WI38 (cell line): ENCODE measurements around the gene MARCHF10.
"Not testable (repeated sequence)": the region's sequence is repeated elsewhere in the genome, so short reads cannot be mapped to it uniquely, and the experiment has no call there.

Source experiments
- H3K4me3 ChIP-seq: 2 replicates; pipeline ENCODE4 v1.5.1; 2011; ENCODE audit warnings: low read depth, mild to moderate bottlenecking, control low read depth, low read length
- CTCF ChIP-seq: IDR thresholded peaks from 2 replicates; pipeline ENCODE4 v1.5.1; 2012; ENCODE audit warnings: low read depth, mild to moderate bottlenecking, control low read depth, low read length

Gene MARCHF10

GRCh38 chr17:62703261-62703775, 104.8 kb downstream of the MARCHF10 start:
- no peak for TF ChIP-seq CTCF
- peak overlapping the region; percentile 66 for H3K4me3 ChIP-seq

- H3K4me3 ChIP-seq = no peak overlapping the region
These were observed 105.3 kb downstream of the MARCHF10 start for GRCh38 chr17:62702746-62703260.

GRCh38 chr17:62701706-62702085, 106.4 kb downstream of the MARCHF10 start:
- TF ChIP-seq CTCF = no peak
- no peak overlapping the region for H3K4me3 ChIP-seq

More at GRCh38 chr17:62702746-62703260, 105.3 kb downstream of the MARCHF10 start:
- TF ChIP-seq CTCF = no peak

- no peak for TF ChIP-seq CTCF
- no peak overlapping the region for H3K4me3 ChIP-seq
These were observed 107.0 kb downstream of the MARCHF10 start for GRCh38 chr17:62700964-62701705.

- not testable (repeated sequence) for H3K4me3 ChIP-seq
These were observed 109.7 kb downstream of the MARCHF10 start for GRCh38 chr17:62698459-62698858.

- TF ChIP-seq CTCF = no peak
- H3K4me3 ChIP-seq = no peak overlapping the region
These were observed 111.2 kb downstream of the MARCHF10 start for GRCh38 chr17:62696726-62697490.

- H3K4me3 ChIP-seq = no peak overlapping the region
- TF ChIP-seq CTCF = no peak
These were observed 111.9 kb downstream of the MARCHF10 start for GRCh38 chr17:62696256-62696655.

- not testable (repeated sequence) for H3K4me3 ChIP-seq
These were observed 112.9 kb downstream of the MARCHF10 start for GRCh38 chr17:62695093-62695738.
